Retinal pigment epithelial cell (primary cell): ENCODE results near the gene MBD5.
"Not testable (repeated sequence)": the region's sequence is repeated elsewhere in the genome, so short reads cannot be mapped to it uniquely, and the experiment has no call there.

ENCODE experiments used
- DNase-seq: peaks from one replicate; pipeline ENCODE4 v3.0.0-alpha.2; 2010; ENCODE audit warnings: low read depth
- H3K4me3 ChIP-seq: 2 replicates; pipeline ENCODE4 v1.5.1; 2011; ENCODE audit warnings: mild to moderate bottlenecking, low read length, control low read depth, moderate library complexity
- CTCF ChIP-seq: conservative IDR thresholded peaks from 2 replicates; pipeline ENCODE4 v1.5.1; 2011; ENCODE audit warnings: low read depth, low read length, control low read depth, inconsistent platforms

MBD5 gene

GRCh38 chr2:148021059-148021861 lies at the start of gene MBD5:
TSS of gene MBD5 (plus strand) at chr2:148021091.
- no peak for TF ChIP-seq CTCF
- H3K4me3 ChIP-seq, result peak within 1 kb of the TSS; percentile 79
- DNase-seq, result peak; percentile 22

DNA sequence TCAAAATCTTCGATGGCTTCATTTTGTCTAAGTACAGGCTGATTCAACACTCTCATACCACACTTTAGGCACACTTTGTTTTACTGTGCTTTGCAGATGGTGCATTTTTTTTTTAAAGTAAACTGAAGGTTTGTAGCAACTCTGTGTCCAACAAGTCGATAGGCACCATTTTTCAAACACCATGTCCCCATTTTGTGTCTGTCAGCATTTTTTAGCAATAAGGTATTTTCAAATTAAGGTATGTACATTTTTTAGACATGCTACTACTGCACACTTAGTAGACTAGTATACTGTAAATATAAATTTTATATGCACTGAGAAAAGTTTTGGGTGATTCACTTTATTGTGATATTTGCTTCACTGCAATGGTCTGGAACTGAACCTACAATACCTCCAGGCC lies 44.8 kb upstream of the MBD5 start:
- TF ChIP-seq CTCF, result no peak
- DNase-seq, result no peak
- H3K4me3 ChIP-seq, result no peak overlapping the region

DNA sequence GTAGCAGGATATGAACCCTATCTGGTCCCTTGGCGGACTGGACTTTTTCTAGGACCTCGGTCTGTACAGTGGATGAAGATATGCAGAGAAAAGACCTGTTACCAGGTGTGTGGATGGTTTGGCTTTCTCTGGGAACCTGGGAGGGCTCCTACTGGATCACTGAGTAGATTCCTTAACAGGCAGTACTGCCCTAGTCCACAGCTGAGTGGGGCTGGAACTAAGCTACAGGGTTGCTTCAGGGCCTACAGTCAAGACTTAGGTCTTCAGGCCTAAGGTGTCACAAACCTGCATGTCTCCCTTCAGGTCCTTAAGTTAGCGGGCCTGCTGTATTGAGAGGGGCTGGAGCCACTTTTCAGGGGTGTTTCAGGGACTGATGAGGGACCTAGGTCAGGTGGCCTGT lies 43.2 kb upstream of the MBD5 start:
- no peak for TF ChIP-seq CTCF
- DNase-seq, result no peak
- no peak overlapping the region for H3K4me3 ChIP-seq

GRCh38 chr2:147980940-147981528 lies 39.9 kb upstream of the MBD5 start:
- no peak for TF ChIP-seq CTCF
- no peak for DNase-seq
- H3K4me3 ChIP-seq, result no peak overlapping the region

GRCh38 chr2:147989102-147989501 lies 31.8 kb upstream of the MBD5 start:
- no peak for TF ChIP-seq CTCF
- no peak overlapping the region for H3K4me3 ChIP-seq
- DNase-seq, result no peak

- TF ChIP-seq CTCF, result peak; percentile 68
- no peak overlapping the region for H3K4me3 ChIP-seq
- peak; percentile 6 for DNase-seq
Observed at GRCh38 chr2:147989809-147990403, 31.0 kb upstream of the MBD5 start.

DNA sequence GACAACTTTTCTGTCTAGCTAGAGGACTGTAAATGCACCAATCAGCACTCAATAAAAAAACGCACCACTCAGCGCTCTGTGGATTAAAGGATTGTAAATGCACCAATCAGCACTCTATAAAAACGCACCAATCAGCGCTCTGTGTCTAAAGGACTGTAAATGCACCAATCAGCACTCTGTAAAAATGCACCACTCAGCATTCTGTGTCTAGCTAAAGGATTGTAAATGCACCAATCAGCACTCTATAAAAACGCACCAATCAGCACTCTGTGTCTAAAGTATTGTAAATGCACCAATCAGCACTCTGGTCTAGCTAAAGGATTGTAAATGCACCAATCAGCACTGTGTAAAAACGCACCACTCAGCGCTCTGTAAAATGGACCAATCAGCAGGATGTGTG lies 25.9 kb upstream of the MBD5 start:
- DNase-seq, H3K4me3 ChIP-seq: not testable (repeated sequence)
